HepG2 (cell line): Measurements from ENCODE around the gene CDC42EP4. TPM values are rescaled to one million over a fixed set of nuclear protein-coding genes. Genes with fewer than 3 reads are reported as not detected.
A peak's percentile ranks its signal among the peaks of the same experiment; 100 is the strongest.

ENCODE experiments used
- ATAC-seq: fragments of 200-7000 bp; cut with Tn5 transposase; 3 replicates; pipeline ENCODE4 v1.9.1; 2020; ENCODE audit warnings: mild to moderate bottlenecking, moderate library complexity
- BruUV-seq: library from RNA; stranded (reverse); fragments of 400-500 nt; replicated peaks from 2 replicates; lab custom pipeline; 2021; lab: Mats Ljungman, UMichigan
- CTCF ChIA-PET: fragments of 300-600 bp; formaldehyde crosslinking; extraction: SDS; loops from one replicate; lab custom pipeline; 2021; ENCODE audit warnings: low total read pairs, inconsistent platforms, low intra/inter-chr PET ratio; lab: Yijun Ruan, JAX
- POLR2A ChIA-PET: fragments of 350-600 bp; sonication (Branson Sonifier 250); formaldehyde crosslinking; loops from one replicate; lab custom pipeline; 2020; ENCODE audit warnings: antibody characterized with exemption, inconsistent platforms; lab: Yijun Ruan, JAX
- DNase-seq: peaks from one replicate; pipeline ENCODE4 v3.0.0-alpha.2; 2015; ENCODE audit warnings: low spot score
- FAIRE-seq: peaks from 3 replicates; lab custom pipeline; 2011; peaks lifted over from hg19 to GRCh38; lab: Jason Lieb, UNC
- H2AFZ ChIP-seq: one replicate; pipeline ENCODE4 v1.6.1; 2011; ENCODE audit warnings: low read length, inconsistent platforms
- H3K27ac ChIP-seq: fragments of 300-600 bp; 3 replicates; pipeline ENCODE4 v1.8.0; 2011; ENCODE audit warnings: mixed run types, mild to moderate bottlenecking, mixed read lengths, low read length, inconsistent platforms; ENCODE audit not compliant: insufficient read depth; ENCODE audit errors: extremely low read length
- H3K27me3 ChIP-seq, 2 experiments: fragments of 200-600 bp in 1 of 2; 2 replicates in 1 of 2; 3 replicates in 1 of 2; pipeline versions ENCODE4 v1.6.0 to v1.8.0; 2011; ENCODE audit warnings: low read length in 2 of 2, mild to moderate bottlenecking in 2 of 2, moderate library complexity in 2 of 2, inconsistent platforms in 1 of 2; ENCODE audit not compliant: insufficient read depth in 2 of 2, control insufficient read depth in 1 of 2
- H3K36me3 ChIP-seq, 2 experiments: fragments of 200-600 bp in 1 of 2; replicated peaks in 1 of 2; 2 replicates in 1 of 2; 3 replicates in 1 of 2; pipeline versions ENCODE4 v1.5.1 to v1.8.0; 2011; ENCODE audit warnings: low read length in 2 of 2, inconsistent platforms in 1 of 2; ENCODE audit not compliant: insufficient read depth in 2 of 2, control insufficient read depth in 1 of 2
- H3K4me1 ChIP-seq: 2 replicates; pipeline ENCODE4 v1.5.1; 2012; ENCODE audit warnings: low read length, inconsistent platforms; ENCODE audit not compliant: insufficient read depth
- H3K4me2 ChIP-seq: 2 replicates; pipeline ENCODE4 v1.6.0; 2011; ENCODE audit warnings: low read depth, low read length, inconsistent platforms
- H3K4me3 ChIP-seq, 3 experiments: fragments of 200-600 bp in 1 of 3; sonication (generic), shearing (Covaris generic) in 1 of 3; replicated peaks in 1 of 3; 2 replicates each; pipeline ENCODE4 v1.5.1; 2011 to 2016; ENCODE audit warnings: low read length in 3 of 3, inconsistent platforms in 2 of 3, low read depth in 2 of 3, mild to moderate bottlenecking in 2 of 3, control low read depth in 1 of 3, mixed read lengths in 1 of 3; ENCODE audit not compliant: insufficient read depth in 1 of 3
- H3K79me2 ChIP-seq: one replicate; pipeline ENCODE4 v1.6.1; 2011; ENCODE audit warnings: low read length, inconsistent platforms; ENCODE audit not compliant: insufficient read depth
- H3K9ac ChIP-seq: 2 replicates; pipeline ENCODE4 v1.6.0; 2011; ENCODE audit warnings: mild to moderate bottlenecking, low read depth, low read length, inconsistent platforms; ENCODE audit not compliant: insufficient read depth
- H3K9me3 ChIP-seq: 2 replicates; pipeline ENCODE4 v1.5.1; 2012; ENCODE audit warnings: mild to moderate bottlenecking, low read length
- H4K20me1 ChIP-seq: 2 replicates; pipeline ENCODE4 v1.6.0; 2011; ENCODE audit warnings: inconsistent platforms, mild to moderate bottlenecking, low read length, moderate library complexity; ENCODE audit not compliant: insufficient read depth
- SATB2 ChIP-seq: sonication (generic); formaldehyde crosslinking; IDR thresholded peaks from 2 replicates; pipeline ENCODE4 v1.5.0; 2020; ENCODE audit warnings: missing genetic modification reagents
- TERF1 ChIP-seq: sonication (generic); formaldehyde crosslinking; IDR thresholded peaks from 2 replicates; pipeline ENCODE4 v1.8.0; 2022; ENCODE audit warnings: mild to moderate bottlenecking, missing genetic modification reagents, moderate library complexity
- ZNF281 ChIP-seq: sonication (generic); formaldehyde crosslinking; IDR thresholded peaks from 2 replicates; pipeline ENCODE4 v1.4.0; 2020; ENCODE audit warnings: missing genetic modification reagents, borderline replicate concordance
- ZNF556 ChIP-seq: sonication (generic); formaldehyde crosslinking; IDR thresholded peaks from 2 replicates; pipeline ENCODE4 v1.4.0; 2020; ENCODE audit warnings: mild to moderate bottlenecking, missing genetic modification reagents, borderline replicate concordance
- WGBS: methylation state at CpG from one replicate; pipeline ENCODE4 v1.1.6; 2017; ENCODE audit warnings: low lambda C conversion rate; 5-methylcytosine and 5-hydroxymethylcytosine counted together
- in situ Hi-C: cut with HindIII; loops from 2 replicates; pipeline ENCODE4 v1.10.0; 2017; ENCODE audit warnings: low pct_unique_long_range_greater_than_20kb; ENCODE audit not compliant: extremely low pct_ligation_motif_present
- intact Hi-C: fragments of 100-400 bp; cut with micrococcal nuclease; formaldehyde crosslinking; loops from one replicate; pipeline ENCODE4 v1.10.0; 2022; ENCODE audit not compliant: unreplicated experiment
- polyA plus RNA-seq, 8 experiments: library from polyadenylated mRNA; depleted of rRNA in 3 of 8; stranded (reverse) in 7 of 8; unstranded in 1 of 8; fragments of >200 nt; fragmentation: Illumina TruSeq in 4 of 8; extraction: Trizol in 4 of 8; gene quantifications; 2 replicates each; pipeline versions ENCODE4 v1.2.1 to v1.2.3, GENCODE V29; 2011 to 2016; ENCODE audit warnings: low read depth in 4 of 8, missing spikeins in 1 of 8, mixed read lengths in 1 of 8; ENCODE audit not compliant: insufficient read depth in 1 of 8
- total RNA-seq, 5 experiments: library from RNA; depleted of rRNA; stranded (reverse); fragments of >200 nt; fragmentation: Illumina TruSeq; extraction: Trizol; gene quantifications; 2 replicates each; pipeline ENCODE4 v1.2.3, GENCODE V29; 2016; ENCODE audit warnings: low read depth in 1 of 5

CDC42EP4 gene
- total and polyA plus RNA-seq, 2 of the 13 experiments (the other 11 are each of a cell fraction or from before 2014, with no cell fraction given), result 19.0 to 54.0 TPM

DNA sequence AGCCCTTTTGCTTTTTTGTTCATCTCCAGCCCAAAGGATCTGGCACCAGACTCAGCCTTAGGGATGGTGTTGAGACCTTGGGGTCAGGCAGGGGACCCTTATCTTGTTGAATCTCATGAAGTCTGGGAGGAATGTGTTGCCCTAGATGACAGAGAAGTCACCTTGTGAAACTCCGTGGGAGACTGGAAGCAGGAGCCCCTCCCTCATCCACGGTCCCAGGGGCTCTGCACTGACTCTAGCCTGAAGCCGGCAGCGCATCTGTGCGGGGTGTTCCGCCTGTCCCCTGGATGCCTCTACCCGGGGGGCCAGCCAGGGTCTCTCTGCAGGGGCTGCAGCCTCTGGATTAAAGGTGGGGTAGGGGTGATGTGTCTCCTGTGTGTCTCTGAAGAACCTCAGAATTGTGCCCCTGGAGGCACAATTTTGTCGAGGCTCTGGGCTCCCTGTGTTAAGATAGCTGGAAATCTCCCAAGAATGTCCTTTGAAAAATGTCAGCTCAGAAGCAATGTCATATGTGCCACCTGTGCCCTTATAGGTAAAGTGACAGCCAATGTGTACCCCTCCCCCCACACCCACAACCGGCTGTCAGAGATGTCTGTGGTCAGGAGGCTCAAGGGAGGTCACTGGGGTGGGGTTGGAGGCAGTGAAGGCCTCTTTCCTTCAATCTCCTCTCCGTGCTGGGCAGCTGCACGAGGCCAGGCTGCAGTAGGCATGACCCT lies 32.1 kb upstream of the CDC42EP4 start:
- intact Hi-C loops, result no loop called here
- no peak overlapping the region for H3K9ac ChIP-seq
- H3K4me2 ChIP-seq, result no peak overlapping the region
- 20% methylated on average over 10 of the region's 11 CpGs for WGBS
- POLR2A ChIA-PET, result interaction anchor here (0.7 to 1.8 kb wide), 2 partner anchors 14 to 81 kb away, joined by 4 to 5 read pairs; partner anchors contain the start of gene CPSF4L
- no TSS peak for BruUV-seq
- no peak for ATAC-seq
- no peak overlapping the region for H2AFZ ChIP-seq
- peaks cover 17 to 76% of the 10 kb centered on the region in 2 experiments for H3K27me3 ChIP-seq
- no peaks in the 10 kb centered on the region for H3K36me3 ChIP-seq
- CTCF ChIA-PET, result no interaction called here
- H3K9me3 ChIP-seq, result no peaks in the 10 kb centered on the region
- peaks cover 50% of the 10 kb centered on the region for H3K4me1 ChIP-seq
- no peak for DNase-seq
- no peak for FAIRE-seq
- H4K20me1 ChIP-seq, result no peaks in the 10 kb centered on the region
- no peaks in the 10 kb centered on the region for H3K79me2 ChIP-seq
- no peak overlapping the region for H3K27ac ChIP-seq
- in situ Hi-C loops, result no loop called here
- H3K4me3 ChIP-seq, result no peak overlapping the region
- TF ChIP-seq SATB2 (CRISPR knock-in tag) (no peak), ZNF556 (CRISPR knock-in tag) (no peak), ZNF281 (CRISPR knock-in tag) (peak; percentile 18; the same call in 1 of the 2 replicates), TERF1 (CRISPR knock-in tag) (no peak)
